GM19239 (cell line): Measurements from ENCODE around the gene PMEPA1.
A peak's percentile ranks its signal among the peaks of the same experiment; 100 is the strongest.

Experiments used
- DNase-seq: peaks from one replicate; pipeline ENCODE4 v3.0.0; 2011; ENCODE audit warnings: low spot score; ENCODE audit not compliant: insufficient read length
- FAIRE-seq: peaks from 2 replicates; lab custom pipeline; 2011; peaks lifted over from hg19 to GRCh38; lab: Jason Lieb, UNC

PMEPA1 gene

GRCh38 chr20:57656252-57656820, 53.5 kb downstream of the PMEPA1 start:
- FAIRE-seq, result no peak
- no peak for DNase-seq

- DNase-seq, result no peak
- no peak for FAIRE-seq
Measured at GRCh38 chr20:57655809-57656155, 54.0 kb downstream of the PMEPA1 start.

GRCh38 chr20:57654998-57655808, 54.6 kb downstream of the PMEPA1 start:
- FAIRE-seq (no peak), DNase-seq (no peak)

DNA sequence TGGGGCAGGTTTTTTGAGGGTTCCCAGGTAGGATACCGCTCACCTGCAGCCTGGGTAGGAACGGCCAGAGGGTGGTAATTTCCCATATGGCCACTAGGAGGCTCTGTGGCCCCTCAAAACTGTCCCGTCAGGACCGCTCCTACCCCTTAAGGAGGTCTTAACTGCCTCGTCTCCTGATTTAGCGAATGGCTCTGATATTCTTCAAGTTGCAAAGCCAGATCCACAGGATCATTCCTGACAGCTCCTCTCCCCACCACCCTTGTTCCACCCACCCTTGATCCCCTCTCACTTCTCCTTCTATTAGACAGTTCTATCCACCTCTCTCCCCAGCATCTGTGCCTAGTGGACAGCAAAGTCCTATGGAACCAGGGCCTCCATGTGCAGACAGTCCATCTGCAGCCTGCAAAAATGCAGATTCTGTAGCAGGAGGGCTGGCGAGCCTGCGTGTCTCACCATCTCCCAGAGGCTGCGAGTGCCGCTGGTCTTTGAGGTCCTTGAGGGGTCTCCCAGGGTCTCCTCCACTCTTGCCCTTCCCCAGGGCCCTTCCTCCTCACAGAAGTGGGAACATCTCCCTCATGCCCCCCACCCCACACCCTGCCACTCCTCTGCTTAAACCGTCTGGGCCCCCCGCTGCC, 55.3 kb downstream of the PMEPA1 start:
- DNase-seq, result peak; percentile 98
- FAIRE-seq, result peak; percentile 88

DNA sequence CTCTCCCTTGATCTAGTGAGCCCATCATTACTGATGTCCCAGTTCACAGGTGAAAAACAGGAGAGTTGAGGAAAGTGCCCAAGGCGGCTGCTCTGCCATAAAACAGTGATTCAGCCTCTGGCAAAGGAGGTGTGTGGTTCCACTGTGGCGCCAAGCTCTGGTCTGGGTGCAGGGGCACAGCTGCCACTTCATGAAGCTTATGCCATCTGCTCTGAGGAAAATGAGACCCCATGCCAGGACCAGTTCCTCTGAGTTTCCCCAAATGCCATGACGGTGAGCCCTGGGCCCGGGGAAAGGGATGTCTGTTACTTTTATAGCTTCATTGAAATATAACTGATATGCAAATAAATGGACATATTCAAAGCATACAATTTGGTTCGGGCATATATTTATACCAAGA, 55.9 kb downstream of the PMEPA1 start:
- DNase-seq (no peak), FAIRE-seq (no peak)

GRCh38 chr20:57653546-57653900, 56.3 kb downstream of the PMEPA1 start:
- FAIRE-seq (no peak), DNase-seq (no peak)

DNA sequence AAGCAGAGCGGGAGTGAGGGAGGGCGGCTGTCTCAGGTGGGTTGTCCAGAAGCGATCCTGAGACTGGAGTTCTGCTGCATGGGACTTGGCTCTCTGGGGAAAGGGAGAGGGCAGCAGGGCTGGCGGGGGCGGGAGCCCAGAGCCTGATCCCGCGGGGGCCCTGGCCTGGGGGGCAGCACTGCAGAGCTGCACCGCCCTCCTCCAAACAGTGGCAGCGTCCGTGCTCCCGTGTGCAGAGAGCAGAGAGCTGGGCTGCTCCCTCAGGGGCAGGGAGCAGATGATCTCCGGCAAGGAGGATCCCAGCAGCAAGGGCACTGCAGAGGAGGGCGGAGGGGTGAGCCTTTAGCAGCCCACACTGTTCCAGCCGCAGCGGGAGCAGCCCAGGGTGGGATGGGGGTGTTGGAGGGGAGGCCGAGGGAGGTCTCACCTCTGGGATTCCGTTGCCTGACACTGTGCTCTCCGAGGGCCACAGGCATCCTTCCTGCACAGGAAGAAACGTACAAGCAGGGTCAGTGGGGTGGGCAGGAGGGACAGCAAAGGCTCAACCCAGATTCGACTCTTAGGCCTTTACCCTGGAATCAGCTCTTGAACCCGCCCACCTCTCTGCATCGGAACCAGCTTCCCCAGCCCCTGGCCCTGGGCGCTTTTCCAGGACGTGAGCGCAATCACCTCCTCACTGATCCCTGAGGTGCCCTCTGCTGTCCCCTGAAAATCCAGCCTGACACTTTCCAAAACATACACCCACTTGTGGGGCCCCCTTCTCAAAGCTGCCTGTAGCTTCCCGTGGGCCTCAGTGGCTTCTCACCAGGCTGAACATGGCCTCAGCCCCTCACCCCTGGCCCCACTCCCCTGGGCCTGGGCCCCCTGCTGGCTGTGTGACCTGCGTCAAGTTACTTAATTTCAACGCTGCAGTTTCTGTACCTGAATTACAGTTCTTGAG, 56.9 kb downstream of the PMEPA1 start:
- DNase-seq, result no peak

GRCh38 chr20:57651881-57652605, 57.8 kb downstream of the PMEPA1 start:
- DNase-seq (no peak), FAIRE-seq (no peak)

More for the DNA sequence above, 56.9 kb downstream of the PMEPA1 start:
- FAIRE-seq, result no peak

DNA sequence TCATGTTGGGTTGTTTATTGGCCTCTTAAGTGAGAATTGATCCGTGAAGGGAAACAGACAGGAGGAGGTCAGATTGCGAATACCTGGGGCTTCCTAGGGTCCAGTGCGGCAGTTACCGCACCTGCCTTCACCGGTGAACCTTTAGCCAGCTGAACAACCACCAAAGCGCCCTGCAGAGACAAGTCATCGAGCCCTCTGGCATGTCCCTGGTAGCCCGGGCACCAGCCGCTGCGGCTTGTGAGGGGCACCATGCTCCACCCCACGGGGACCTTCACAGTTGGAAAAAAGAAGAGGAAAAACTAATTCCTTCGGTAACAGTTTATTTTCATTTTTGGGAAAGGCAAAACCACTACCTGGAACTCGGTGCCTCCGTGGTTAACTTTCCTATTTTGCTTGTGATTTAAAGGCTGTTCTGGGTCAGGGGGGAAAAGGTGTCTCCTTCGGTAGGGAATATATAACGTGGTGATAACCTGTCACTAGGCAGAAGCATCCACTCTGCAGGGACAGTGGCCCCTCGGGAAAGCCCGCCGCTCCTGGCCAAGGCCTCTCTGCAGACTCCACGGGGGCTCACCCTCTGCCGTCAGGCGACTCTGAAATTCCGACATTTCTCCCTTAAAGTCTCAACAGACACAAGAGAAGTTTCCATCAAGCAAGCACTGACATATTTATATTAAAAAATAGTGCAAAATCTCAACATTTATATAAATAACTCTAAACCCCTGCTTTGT, 58.9 kb downstream of the PMEPA1 start:
- FAIRE-seq (no peak), DNase-seq (no peak)

DNA sequence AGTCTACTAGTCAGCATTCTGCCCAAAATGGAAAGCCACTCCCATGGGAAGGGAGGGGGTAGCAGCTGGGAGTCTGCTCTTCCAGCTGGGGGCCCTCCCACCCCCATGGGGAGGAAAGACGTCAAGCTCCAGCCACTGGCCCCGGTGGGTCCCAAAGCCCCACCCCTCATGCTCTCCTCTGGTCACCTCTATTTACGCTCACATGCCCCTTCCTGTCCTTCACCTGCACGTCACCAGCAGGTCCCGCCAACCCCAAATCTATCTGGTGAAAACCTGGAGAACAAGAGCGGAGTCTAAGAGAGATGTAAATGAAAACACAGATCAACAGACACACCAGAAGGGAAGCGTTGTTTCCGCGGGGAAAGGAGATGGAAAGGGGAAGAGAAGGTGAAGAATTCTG, 59.5 kb downstream of the PMEPA1 start:
- no peak for FAIRE-seq

DNA sequence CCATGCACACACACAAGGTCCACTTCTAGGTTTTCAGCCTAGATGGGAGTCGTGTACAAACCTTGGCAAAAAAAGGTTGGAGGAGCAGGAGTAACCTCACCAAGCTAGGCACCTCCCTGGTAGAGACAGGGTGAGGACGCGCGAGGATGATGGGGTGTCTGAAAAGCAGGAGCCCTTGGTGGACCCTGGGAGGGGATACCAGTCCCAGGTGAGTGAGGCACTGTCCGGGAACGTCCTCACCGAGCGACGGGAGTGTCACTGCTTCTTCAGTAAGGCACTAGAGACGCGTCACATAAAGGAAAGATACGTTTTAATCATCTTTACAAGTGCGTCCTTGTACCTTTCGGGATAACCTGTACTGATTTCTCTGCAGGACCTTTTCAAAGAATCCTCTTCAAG, 60.2 kb downstream of the PMEPA1 start:
- no peak for DNase-seq
- no peak for FAIRE-seq

More for the DNA sequence above, 59.5 kb downstream of the PMEPA1 start:
- no peak for DNase-seq

GRCh38 chr20:57648878-57649616, 60.8 kb downstream of the PMEPA1 start:
- FAIRE-seq, result no peak
- no peak for DNase-seq

DNA sequence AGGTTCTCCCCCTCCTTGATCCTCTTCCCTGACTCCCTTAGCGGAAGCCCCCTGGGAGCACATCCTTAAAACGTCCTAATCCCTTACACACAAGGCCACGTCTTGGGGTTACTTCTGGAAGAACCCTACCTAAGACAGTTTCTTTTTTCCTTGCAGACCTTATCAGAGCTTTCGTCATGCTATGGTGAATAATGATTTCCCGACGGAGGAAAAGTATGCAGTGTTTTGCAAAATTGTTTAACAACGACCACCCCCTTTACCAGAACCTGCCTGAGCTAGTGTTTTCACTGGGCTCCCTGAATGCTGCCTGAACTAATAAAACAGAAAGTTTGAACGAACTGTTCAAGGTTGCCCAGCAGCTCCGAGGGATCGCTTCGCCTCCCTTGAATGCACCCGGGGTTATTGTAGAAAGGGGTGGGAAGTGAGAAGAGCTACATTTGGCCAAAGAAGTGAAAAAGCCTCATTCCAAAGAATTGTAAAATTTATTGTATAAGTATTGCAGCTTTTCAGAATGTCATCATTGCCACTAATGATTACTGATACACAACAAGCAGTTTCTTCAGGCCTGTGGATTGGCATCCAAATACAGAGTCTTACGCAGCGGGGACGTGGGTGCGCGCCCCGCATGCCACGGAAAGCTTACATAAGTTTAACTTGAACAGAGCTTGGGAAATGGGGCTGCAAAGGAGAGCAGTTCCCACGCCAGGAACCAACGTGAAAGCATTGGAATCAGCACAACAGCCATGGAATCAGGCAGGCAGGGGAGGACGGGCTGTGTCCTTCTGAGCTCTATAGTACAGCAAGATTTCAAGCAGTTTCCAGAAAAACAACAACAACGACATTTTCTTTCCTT, 61.7 kb downstream of the PMEPA1 start:
- FAIRE-seq, result no peak
- DNase-seq, result no peak

GRCh38 chr20:57647006-57647932, 62.5 kb downstream of the PMEPA1 start:
- FAIRE-seq, result no peak
- DNase-seq, result no peak

GRCh38 chr20:57638895-57639236, 70.9 kb downstream of the PMEPA1 start:
- FAIRE-seq, result no peak
- DNase-seq, result no peak

DNA sequence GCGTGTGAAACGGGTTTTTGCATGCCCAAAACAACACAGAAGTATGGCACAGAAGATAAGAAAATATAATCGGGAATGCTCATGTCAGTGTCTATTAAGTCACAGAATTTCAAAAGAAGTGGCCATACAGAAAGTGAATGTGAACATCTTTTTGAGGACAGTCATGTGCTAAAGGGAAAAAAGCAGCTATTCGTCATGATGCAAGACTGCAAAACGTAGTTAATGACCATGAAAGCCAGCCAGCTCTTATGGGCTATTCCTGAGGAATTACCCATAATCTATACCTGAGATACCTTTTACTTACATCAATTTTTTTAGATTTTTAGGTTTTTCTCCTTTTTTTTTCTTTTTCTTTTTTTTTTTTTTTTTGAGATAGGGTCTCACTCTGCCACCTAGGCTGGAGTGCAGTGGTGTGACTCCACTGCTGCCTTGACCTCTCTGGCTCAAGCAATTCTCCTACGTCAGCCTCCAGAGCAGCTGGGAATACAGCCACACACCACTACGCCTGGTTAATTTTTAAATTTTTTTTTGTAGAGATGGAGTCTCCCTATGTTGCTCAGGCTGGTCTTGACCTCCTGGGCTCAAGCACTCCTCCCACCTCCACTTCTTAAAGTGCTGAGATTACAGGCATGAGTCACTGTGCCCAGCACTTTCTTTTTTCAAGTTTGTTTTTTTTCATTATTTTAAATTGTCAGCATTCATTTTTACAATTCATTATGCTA, 71.5 kb downstream of the PMEPA1 start:
- no peak for DNase-seq
- FAIRE-seq, result no peak
